ENCODE results near the gene SHF. TPM values are rescaled to one million over a fixed set of nuclear protein-coding genes. Genes with fewer than 3 reads are reported as not detected.
A peak's percentile ranks its signal among the peaks of the same experiment; 100 is the strongest.

SHF gene
- total and polyA plus RNA-seq, 2 donors (not counting 1 experiment from before 2014, with no cell fraction given): 1.6 to 15.4 TPM

DNA sequence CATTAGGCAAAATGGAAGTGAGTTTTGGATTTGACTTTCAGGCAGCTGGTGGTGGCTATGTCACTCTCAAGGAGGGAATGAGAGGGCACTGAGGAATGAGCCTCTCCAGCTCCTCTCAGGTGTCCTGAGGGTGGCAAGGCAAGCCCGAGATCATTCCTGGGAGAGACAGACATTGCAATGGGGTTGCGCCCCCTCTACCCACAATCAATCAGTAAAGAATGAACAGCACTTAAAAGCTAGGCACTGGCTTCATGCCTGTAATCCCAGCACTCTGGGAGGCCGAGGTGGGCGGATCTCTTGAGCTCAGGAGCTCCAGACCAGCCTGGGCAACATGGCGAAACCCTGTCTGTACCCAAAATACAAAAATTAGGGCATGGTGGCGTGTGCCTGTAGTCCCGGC, 14.1 kb upstream of the SHF start:
- ChIA-PET CTCF (interaction anchor here (0.9 to 9.2 kb wide), 10 partner anchors 13 to 228 kb away, joined by 3 to 79 read pairs (median 5); a partner anchor contains a TSS), POLR2A (interaction anchor here (0.6 to 4.4 kb wide), 3 partner anchors 14 to 1876 kb away, joined by 8 to 48 read pairs (median 12); partner anchors contain the start of gene SHF)
- Histone ChIP-seq H3K4me2 (replicated peaks; ENCODE audit: low read depth, low read length, poor library complexity, severe bottlenecking) (no peak overlapping the region), H3K9me3 (ENCODE audit: control extremely low read depth in 1 of 3, control insufficient read depth in 2 of 3, insufficient read depth in 1 of 3, low read length in 2 of 3) (no peaks in the 10 kb centered on the region), H3K9ac (ENCODE audit: low read length) (no peak overlapping the region), H4K20me1 (ENCODE audit: control insufficient read depth, insufficient read depth, low read length, poor library complexity, severe bottlenecking) (no peaks in the 10 kb centered on the region), H3K79me2 (ENCODE audit: control insufficient read depth, insufficient read depth, low read length) (no peaks in the 10 kb centered on the region), H3K27me3 (replicated peaks in 1 of 4; ENCODE audit: control extremely low read depth in 1 of 4, control insufficient read depth in 3 of 4, insufficient read depth in 4 of 4, low read length in 3 of 4) (peaks cover 0 to 3% (median 0%) of the 10 kb centered on the region in 4 experiments), H3K27ac (ENCODE audit: low read length in 2 of 2) (peak overlapping the region in 1 of 2 donors; percentile 96), H3K36me3 (replicated peaks in 1 of 2; ENCODE audit: control extremely low read depth in 1 of 2, control insufficient read depth in 1 of 2, extremely low read depth in 1 of 2, insufficient read depth in 2 of 2, low read length in 1 of 2) (no peaks in the 10 kb centered on the region), H2AFZ (ENCODE audit: insufficient read depth, low read depth, low read length, poor library complexity, severe bottlenecking) (no peak overlapping the region), H3K4me1 (ENCODE audit: control insufficient read depth in 2 of 2, insufficient read depth in 2 of 2, low read length in 2 of 2) (peaks cover 11 to 18% of the 10 kb centered on the region in 2 donors), H3K4me3 (ENCODE audit: control extremely low read depth in 1 of 5, extremely low read depth in 1 of 5, insufficient read depth in 1 of 5, low read depth in 2 of 5, low read length in 4 of 5) (no peak overlapping the region)
- 92% methylated on average over 7 of the region's 7 CpGs for WGBS (ENCODE audit: insufficient coverage)
- H3K27me3 Mint-ChIP-seq: peaks cover 5% of the 10 kb centered on the region
- ATAC-seq (ENCODE audit: low read depth): no peak
- intact Hi-C loops (cut with micrococcal nuclease): loop anchor here (1.0 to 10.0 kb wide), 4 partner anchors 257 to 413 kb away; partner anchors contain the start of genes BLOC1S6 and SLC30A4
- H3K27ac Mint-ChIP-seq: no peak overlapping the region
- H3K4me1 Mint-ChIP-seq: peaks cover 10% of the 10 kb centered on the region
- TF ChIP-seq, protein P1, sequence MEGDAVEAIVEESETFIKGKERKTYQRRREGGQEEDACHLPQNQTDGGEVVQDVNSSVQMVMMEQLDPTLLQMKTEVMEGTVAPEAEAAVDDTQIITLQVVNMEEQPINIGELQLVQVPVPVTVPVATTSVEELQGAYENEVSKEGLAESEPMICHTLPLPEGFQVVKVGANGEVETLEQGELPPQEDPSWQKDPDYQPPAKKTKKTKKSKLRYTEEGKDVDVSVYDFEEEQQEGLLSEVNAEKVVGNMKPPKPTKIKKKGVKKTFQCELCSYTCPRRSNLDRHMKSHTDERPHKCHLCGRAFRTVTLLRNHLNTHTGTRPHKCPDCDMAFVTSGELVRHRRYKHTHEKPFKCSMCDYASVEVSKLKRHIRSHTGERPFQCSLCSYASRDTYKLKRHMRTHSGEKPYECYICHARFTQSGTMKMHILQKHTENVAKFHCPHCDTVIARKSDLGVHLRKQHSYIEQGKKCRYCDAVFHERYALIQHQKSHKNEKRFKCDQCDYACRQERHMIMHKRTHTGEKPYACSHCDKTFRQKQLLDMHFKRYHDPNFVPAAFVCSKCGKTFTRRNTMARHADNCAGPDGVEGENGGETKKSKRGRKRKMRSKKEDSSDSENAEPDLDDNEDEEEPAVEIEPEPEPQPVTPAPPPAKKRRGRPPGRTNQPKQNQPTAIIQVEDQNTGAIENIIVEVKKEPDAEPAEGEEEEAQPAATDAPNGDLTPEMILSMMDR (IDR thresholded peaks at IDR 0.05): no peak
- no peak for TF ChIP-seq EZH2 (IDR thresholded peaks at IDR 0.05; ENCODE audit: borderline replicate concordance, insufficient read depth, low read depth, low read length, poor library complexity, severe bottlenecking)
- no peaks in the 10 kb centered on the region for H3K9me3 Mint-ChIP-seq (ENCODE audit: insufficient read depth)
- no peak for DNase-seq
- no peak overlapping the region for H3K4me3 Mint-ChIP-seq

DNA sequence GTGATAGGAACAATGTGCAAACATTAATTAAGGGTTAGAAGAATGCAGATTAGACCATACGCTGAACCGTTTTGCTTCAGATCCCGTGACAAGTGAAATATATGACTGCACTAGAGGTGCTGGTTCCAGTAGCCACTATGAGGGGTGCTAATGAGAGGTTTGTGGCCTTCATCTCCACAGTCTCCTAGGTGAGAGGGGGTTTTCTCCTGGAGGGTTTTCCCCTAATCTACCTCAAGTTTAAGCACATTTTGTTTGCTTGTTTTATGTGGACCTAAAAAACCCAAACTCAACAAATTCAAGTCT, 13.7 kb upstream of the SHF start:
- H3K4me3 Mint-ChIP-seq: no peak overlapping the region
- intact Hi-C loops (cut with micrococcal nuclease): loop anchor here (1.0 to 10.0 kb wide), 4 partner anchors 257 to 413 kb away; partner anchors contain the start of genes BLOC1S6 and SLC30A4
- ChIA-PET POLR2A (interaction anchor here (1.0 to 4.4 kb wide), 4 partner anchors 14 to 491 kb away, joined by 3 to 48 read pairs (median 14); partner anchors contain the start of genes B2M, PATL2 and SHF), CTCF (interaction anchor here (0.9 to 9.2 kb wide), 13 partner anchors 12 to 385 kb away, joined by 3 to 79 read pairs (median 5); partner anchors contain the start of genes BLOC1S6 and SHF)
- peak; percentile 50 for DNase-seq
- Histone ChIP-seq H3K4me1 (ENCODE audit: control insufficient read depth in 2 of 2, insufficient read depth in 2 of 2, low read length in 2 of 2) (peaks cover 11 to 18% of the 10 kb centered on the region in 2 donors), H3K27me3 (replicated peaks in 1 of 4; ENCODE audit: control extremely low read depth in 1 of 4, control insufficient read depth in 3 of 4, insufficient read depth in 4 of 4, low read length in 3 of 4) (peaks cover 0 to 1% (median 0%) of the 10 kb centered on the region in 4 experiments), H4K20me1 (ENCODE audit: control insufficient read depth, insufficient read depth, low read length, poor library complexity, severe bottlenecking) (no peaks in the 10 kb centered on the region), H2AFZ (ENCODE audit: insufficient read depth, low read depth, low read length, poor library complexity, severe bottlenecking) (no peak overlapping the region), H3K79me2 (ENCODE audit: control insufficient read depth, insufficient read depth, low read length) (no peaks in the 10 kb centered on the region), H3K4me3 (ENCODE audit: control extremely low read depth in 1 of 5, extremely low read depth in 1 of 5, insufficient read depth in 1 of 5, low read depth in 2 of 5, low read length in 4 of 5) (peak overlapping the region in 4 of 5 experiments; percentile 71 to 95 (median 86)), H3K9me3 (ENCODE audit: control extremely low read depth in 1 of 3, control insufficient read depth in 2 of 3, insufficient read depth in 1 of 3, low read length in 2 of 3) (no peaks in the 10 kb centered on the region), H3K27ac (ENCODE audit: low read length in 2 of 2) (peak overlapping the region; percentile 96 to 97), H3K4me2 (replicated peaks; ENCODE audit: low read depth, low read length, poor library complexity, severe bottlenecking) (peak overlapping the region; percentile 91), H3K36me3 (replicated peaks in 1 of 2; ENCODE audit: control extremely low read depth in 1 of 2, control insufficient read depth in 1 of 2, extremely low read depth in 1 of 2, insufficient read depth in 2 of 2, low read length in 1 of 2) (no peaks in the 10 kb centered on the region), H3K9ac (ENCODE audit: low read length) (peak overlapping the region; percentile 92)
- TF ChIP-seq EZH2 (IDR thresholded peaks at IDR 0.05; ENCODE audit: borderline replicate concordance, insufficient read depth, low read depth, low read length, poor library complexity, severe bottlenecking): no peak
- TF ChIP-seq, protein P1 (IDR thresholded peaks at IDR 0.05): no peak
- H3K4me1 Mint-ChIP-seq: peaks cover 10% of the 10 kb centered on the region
- peaks cover 1% of the 10 kb centered on the region for H3K27me3 Mint-ChIP-seq
- no CpG with 5 or more reads among the region's 3 CpGs for WGBS (ENCODE audit: insufficient coverage)
- no peak overlapping the region for H3K27ac Mint-ChIP-seq
- no peak for ATAC-seq (ENCODE audit: low read depth)
- no peaks in the 10 kb centered on the region for H3K9me3 Mint-ChIP-seq (ENCODE audit: insufficient read depth)

Measured in B cell (primary cell).